ENCODE results near the gene MBOAT7. TPM values are rescaled to one million over a fixed set of nuclear protein-coding genes. Genes with fewer than 3 reads are reported as not detected.

Gene MBOAT7
- polyA plus RNA-seq, 2 of the 4 experiments (the other 2 are of a cell fraction): 42.1 to 142 TPM

- no peak for TF ChIP-seq RNF2 (IDR thresholded peaks at IDR 0.05; ENCODE audit: borderline replicate concordance, low read depth)
- no peak for TF ChIP-seq NR3C1 (IDR thresholded peaks at IDR 0.05)
- TF ChIP-seq ELK1 (IDR thresholded peaks at IDR 0.05; ENCODE audit: low read depth, low read length): no peak
- TF ChIP-seq CTCF (IDR thresholded peaks at IDR 0.05): no peak
- TF ChIP-seq MYC (IDR thresholded peaks at IDR 0.05; ENCODE audit: borderline replicate concordance, low read length): no peak
- TF ChIP-seq RAD21 (conservative IDR thresholded peaks at IDR 0.05 in 1 of 2, IDR thresholded peaks at IDR 0.05 in 1 of 2): no peak
- TF ChIP-seq JUN (IDR thresholded peaks at IDR 0.05): peak; percentile 68 to 79; a peak in 4 of 5 replicates
- TF ChIP-seq TFCP2L1 (CRISPR knock-in tag; IDR thresholded peaks at IDR 0.05): peak; percentile 96
- TF ChIP-seq PHF8 (IDR thresholded peaks at IDR 0.05; ENCODE audit: borderline replicate concordance, low read depth): no peak
- peak; percentile 95 for TF ChIP-seq FOSB (CRISPR knock-in tag; IDR thresholded peaks at IDR 0.05)
- no peak for TF ChIP-seq USF2 (IDR thresholded peaks at IDR 0.05)
- no peak for TF ChIP-seq RFX5 (IDR thresholded peaks at IDR 0.05)
- TF ChIP-seq FOSL2 (IDR thresholded peaks at IDR 0.05): no peak
- TF ChIP-seq FOSL2 (CRISPR knock-in tag; IDR thresholded peaks at IDR 0.05): no peak; the same call in 1 of the 2 replicates
- no peak for TF ChIP-seq MAX (IDR thresholded peaks at IDR 0.05)
- TF ChIP-seq POLR2A (IDR thresholded peaks at IDR 0.05; ENCODE audit: low read length): no peak
- no peak for TF ChIP-seq EP300 (IDR thresholded peaks at IDR 0.05)
- 0 out of 2 replicates have a peak, but pooled peaks have one; percentile 23 for TF ChIP-seq ZNF302 (CRISPR knock-in tag; IDR thresholded peaks at IDR 0.05)
- TF ChIP-seq KDM5A (IDR thresholded peaks at IDR 0.05): no peak
- no peak for TF ChIP-seq SMC3 (IDR thresholded peaks at IDR 0.05)
- peak; percentile 8 to 66; a peak in 2 of 4 replicates for TF ChIP-seq CEBPB (IDR thresholded peaks at IDR 0.05)
- no peak for TF ChIP-seq BCL3 (IDR thresholded peaks at IDR 0.05)
- TF ChIP-seq EHF (CRISPR knock-in tag; IDR thresholded peaks at IDR 0.05): peak; percentile 21; the same call in 1 of the 2 replicates
- TF ChIP-seq HES2 (IDR thresholded peaks at IDR 0.05): no peak
Observed at GRCh38 chr19:54207983-54208783, 18.8 kb upstream of the MBOAT7 start (continued).

All from A549 (cell line).